ENCODE data around the gene NINJ1.

NINJ1 gene

DNA sequence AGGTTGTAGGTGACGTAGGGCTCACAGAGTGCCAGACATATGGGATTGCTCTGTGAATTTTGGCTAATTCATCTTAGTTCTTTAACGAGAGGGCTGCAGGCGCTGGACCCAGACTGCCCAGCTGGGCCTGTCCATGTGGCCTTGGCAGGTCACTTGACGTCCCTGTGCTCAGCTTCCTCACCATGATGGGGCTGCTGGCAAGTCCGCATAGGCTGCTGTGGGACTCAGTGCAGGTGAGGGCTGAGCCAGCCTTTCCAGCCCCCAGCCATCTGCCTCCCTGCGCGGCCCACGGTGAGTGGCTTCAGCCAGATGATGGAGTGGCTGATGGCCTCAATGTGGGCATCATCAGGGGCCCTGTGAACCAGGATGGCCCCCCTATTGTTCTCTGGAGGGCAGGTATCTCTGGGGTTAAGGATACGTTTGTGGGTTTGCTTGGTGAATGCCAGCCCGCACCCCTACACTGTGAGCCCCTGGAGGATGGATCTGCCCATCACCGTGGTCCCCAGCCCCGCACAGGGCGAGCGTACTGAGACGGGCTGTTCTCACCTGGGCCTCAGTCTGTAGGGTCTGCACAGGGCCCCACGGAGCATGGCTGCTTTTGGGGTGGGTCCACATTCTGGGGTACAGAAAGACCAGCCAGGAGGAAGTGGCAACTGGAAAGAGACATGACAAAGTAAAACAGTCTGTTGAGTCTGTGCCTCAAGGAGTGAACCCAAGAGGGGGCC is 34.3 kb downstream of the NINJ1 start:
- DNase-seq, result no peak

DNA sequence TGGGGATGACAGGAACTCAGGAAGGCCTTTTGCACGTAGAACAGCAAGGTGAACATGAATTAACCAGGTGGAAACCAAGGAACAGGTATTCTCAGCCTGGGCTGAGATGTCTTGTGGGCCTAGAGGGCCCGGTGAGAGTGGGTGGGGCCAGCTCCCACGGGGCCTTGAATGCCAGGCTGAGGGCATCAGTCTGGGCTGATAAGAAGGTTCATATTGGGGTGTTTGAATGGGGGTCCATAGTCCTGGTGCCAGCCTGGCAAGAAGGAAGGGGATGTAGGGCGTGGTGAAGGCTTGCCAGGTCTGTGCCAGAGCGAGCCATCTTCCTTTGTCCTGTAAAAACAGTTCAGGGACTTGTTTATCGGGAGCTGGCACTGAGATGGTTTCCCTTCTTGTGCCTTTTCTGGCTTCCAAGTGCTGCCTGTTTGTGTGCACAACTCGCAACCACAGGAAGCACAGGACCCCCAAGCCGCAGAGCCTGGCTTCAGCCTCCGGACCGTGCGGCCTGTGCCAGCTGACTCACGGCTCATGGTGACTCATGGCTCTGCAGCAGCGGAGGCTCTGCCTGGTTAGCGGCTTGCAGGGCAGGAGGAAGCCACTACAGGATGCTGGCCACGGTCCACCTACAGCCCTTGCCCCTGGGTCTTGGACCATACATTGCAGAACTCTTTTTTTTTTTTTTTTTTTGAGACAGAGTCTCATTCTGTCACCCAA is 35.7 kb downstream of the NINJ1 start:
- DNase-seq, result no peak

DNA sequence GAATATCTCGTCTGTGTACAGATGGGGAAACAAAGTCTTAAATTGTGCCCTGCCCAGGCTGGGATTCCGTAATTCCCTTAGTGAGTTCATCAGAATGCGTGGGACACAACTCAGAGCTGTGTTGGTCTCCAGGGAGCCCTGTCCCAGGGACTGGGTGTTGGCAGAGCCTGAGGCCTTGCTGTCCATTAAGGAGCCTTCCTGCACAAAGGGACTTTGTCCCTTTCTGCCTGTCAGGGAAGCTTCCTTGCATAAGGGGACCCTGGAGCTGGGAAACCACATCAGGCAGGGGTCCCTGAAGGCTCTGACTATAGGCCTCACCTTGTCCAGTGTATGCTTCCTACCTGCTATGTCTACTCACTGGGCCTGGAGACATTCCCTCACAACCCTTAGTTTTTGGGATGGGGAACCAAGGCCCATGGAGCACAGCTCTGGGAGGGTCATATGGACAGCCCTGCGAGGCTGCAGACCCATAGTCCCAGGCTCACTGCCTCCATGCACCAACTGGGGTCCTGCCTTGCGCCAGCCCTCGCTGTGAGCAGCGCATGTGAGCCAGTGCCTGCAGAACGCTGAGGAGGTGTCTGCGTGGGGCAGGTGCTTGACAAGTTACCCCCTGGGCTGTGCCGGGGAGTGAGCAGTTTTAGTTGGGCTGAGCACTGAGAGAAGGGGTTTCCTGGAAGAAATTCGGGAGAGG is 36.4 kb downstream of the NINJ1 start:
- no peak for DNase-seq

DNA sequence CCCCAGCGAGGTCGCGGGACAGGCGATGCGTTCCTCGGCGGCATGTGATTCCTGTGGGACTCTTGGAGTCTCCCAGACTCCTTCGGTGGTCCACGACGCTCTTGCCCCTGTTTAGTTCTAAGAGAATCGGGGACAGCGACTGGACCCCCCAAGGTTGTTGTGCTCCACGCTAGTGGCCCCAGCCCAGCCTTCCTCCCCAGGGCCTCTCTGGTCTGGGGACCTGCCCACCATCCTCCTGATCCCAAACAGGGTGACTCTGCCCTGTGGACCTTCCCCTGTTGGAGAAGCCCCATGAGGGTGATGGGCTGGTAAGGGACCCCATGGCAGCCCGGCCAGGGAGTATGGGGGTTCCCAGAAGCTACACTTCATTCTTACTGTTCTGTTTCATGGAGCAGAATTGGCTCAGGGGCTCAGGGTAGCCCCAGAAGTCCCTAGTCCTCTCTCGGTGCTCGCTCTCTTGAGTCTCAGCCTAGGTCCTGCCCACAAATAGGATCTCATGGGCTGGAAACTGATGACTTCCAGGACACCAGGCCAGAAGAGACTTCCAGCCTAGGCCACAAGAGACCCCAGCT is 37.2 kb downstream of the NINJ1 start:
- DNase-seq, result no peak

DNA sequence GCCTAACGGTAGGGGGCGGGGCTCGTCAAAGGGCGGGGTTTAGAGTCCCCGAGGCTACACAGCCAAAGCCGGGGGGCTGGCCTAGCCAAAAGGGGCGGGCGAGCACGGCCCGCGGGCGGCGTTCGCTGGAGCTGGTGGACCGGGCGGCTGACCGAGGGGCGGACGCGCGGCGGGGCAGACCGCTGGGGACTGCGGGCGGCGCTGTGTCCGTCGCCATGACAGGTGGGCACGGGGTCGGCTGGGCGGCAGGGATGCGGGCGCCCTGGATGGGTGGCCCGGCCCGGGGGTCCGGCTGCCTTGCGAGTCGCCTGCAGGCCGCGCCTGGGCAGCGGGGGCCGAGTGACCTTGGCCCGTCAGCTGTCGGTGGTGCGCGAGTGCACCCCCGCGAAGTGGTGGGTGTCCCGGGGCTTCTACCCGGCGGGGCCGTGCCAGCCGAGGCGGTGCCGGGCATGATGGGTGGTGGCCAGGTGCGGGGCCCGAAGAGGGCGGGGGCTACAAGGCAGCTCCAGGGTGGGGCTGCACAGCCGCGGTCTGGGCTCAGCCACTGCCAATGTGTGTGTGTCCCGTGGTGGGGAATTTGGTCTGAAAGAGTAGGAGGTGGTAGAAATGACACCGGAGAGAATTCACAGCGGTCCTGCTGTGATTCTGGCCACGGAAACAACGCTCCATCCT is 37.8 kb downstream of the NINJ1 start, which contains the start of gene CARD19:
Gene CARD19 (plus strand): TSS at position 87 of the 672 bp plus-strand sequence. CDS start 129 bp downstream, at position 216.
- DNase-seq, result no peak

DNA sequence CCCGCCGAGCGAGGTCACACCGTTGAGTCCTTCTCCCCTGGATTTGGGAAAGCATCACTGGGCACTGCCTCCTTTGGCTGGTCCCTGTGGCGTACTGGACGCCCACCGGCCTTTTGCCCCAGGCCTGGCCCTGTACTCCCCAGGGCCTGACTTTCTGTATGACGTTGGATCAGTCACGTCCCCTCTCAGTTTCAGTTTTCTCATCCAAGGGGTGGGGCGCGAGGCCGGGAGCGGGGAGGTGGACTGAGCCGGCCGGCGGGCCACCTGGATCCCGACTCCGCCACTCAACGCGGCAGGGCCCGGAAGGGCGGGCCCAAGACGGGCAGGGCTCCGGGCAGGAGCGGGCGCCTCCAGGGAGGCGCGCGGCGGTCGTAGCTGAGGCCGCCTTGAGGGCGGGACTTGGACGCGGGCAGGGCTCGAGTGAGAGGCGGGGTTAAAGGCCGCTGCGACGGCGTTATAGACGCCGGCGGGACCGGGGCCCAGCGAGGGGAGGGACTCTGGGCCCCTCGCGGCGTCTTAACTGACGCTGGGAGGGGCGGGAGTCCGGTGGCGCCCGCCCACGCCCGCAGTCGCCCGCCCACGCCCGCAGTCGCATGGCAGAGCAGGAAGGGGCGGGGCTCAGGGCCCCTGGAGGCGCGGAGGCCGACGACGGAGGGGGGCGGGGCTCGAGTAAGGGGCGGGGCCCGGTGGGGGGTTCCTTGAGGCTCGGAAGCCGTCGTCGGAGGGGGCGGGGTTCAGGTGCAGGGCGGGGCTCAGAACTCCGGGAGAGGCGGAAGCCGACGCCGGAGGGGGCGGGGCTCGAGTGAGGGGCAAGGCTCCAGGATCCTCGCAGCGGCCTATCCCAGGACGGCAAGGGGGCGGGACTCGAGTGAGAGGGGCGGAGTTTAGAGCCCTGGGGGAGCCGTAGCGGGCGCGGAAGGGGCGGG is 38.6 kb downstream of the NINJ1 start:
- peak; percentile 98 to 100 for DNase-seq

DNA sequence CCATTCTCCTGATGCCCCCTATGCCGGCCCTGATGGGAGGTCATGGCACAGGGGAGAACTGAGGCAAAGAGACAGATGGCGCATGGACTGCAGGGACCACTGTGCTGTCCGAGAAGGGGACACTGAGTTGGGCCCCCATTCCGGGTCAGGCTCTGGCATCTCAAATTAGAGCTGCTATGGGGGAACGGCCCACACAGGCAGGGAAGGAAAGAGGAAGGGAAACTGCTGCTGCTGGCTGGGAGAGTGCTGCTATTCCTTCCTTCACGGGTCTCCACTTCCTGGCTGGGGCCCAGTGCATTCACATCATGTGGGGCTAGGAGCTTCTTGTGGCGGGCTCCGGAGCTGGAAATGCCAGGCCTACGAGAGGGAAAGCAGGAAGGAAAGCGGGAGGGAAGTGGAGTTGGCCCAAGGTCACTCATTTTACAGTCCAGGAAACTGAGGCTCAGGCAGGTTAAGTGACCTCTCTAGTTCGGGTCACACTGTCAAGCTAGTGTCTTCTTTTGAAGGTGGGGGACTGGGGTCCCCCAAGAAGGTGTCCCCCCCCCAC is 39.3 kb downstream of the NINJ1 start:
- no peak for DNase-seq

DNA sequence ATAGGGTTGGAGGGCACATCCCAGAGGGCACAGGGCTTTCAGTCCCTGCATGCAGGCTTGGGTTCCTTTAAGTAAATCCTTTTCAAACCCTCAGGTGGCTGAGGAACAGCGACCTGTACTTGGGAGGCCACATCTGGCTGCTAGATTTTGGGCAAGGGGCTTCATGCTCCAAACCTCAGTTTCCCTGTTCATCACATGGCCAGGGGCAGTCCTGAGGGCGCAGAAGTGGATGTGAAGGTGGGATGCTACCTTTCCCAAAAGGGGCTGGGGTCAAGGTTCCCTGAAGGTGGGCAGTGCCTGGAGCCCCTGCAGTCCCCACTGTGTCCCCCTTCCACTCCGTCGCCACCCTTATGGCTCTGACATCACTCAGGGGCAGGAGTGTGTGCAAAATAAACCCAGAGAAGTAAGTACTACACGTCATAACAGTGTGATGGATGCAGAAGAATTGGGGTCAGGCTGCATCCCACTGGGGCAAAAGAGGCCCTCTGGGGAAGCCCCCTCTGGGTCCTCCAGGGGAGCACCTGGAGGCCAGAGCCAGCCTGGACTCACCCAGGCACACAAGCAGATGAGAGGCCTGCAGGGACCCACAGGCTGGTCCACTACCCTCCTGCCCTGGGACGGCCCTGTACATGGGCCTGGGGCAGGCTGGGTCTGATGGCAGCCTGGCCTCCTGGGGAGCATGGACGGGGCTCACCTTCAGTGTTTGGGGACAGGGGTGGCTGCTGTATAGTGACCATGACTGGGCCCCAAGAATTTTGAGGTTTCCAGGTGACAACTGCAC is 40.0 kb downstream of the NINJ1 start:
- no peak for DNase-seq

DNA sequence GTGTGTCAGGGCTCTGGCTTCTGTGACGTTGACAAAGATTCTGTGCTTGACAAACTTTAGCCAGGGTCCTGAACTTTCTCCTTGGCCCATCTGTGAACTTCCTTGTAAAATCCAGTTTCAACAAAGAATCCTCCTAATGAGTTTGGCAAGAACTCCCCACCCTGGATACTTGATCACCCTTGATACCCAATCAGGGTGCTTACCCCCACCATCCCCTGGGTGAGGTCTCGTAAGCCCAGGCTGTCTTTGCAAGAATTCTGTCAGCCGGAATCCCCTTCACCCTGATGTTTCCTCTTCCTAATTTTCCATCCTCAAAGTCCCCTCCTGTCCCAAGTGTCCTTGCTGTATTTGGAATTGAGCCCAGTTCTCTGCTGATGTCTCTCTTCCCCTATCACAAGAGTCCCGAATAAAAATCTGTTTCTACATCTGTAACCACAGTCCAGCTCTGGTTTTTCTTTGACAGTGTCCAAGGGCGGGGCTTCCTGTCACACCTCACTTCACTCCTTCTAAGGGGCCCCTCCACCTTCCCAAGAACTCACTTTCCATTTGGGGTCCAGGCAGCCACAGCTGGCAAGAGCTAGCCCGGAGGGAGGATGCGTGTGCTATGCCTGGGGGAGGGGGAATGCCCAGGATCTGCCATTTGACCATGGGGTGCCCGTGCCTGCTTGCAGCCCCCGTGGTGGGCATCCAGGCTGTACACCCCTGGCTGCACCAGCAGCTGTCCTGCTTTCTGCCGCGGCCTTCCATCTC is 40.7 kb downstream of the NINJ1 start:
- DNase-seq, result no peak

DNA sequence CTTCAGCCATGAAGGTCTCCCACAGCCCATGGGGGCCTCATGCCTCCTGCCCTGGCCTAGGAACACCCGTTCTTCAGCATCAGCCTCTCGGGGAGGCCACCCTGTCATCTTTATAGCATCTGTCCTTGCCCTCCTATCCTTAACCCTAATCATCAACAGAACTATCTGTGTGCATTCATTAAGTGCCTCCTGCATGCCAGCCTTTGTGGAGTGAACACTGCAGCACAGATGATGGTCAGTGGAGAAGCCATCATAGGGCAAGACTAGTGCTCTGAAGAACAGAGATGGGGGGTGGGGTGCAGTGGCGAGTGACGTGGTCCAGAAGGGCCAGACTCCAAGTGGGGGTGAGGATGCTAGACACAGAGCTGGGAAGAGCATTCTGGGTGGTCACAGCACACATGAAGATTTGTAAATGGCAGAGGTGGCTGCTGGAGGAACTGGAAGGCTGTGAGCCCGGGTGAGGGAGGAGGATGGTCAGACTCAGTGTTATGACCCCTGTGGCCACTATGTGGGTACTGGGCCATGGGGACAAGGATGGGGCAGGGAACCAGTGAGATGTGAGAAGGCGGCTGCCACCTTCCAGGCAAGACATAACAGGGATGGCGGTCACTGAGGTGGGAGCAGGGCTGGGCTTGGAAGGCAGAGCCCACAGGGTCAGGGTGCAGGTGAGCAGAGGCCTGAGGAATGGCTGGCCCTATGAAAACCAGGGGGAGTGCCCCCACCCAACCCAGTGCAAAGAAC is 41.6 kb downstream of the NINJ1 start:
- no peak for DNase-seq

DNA sequence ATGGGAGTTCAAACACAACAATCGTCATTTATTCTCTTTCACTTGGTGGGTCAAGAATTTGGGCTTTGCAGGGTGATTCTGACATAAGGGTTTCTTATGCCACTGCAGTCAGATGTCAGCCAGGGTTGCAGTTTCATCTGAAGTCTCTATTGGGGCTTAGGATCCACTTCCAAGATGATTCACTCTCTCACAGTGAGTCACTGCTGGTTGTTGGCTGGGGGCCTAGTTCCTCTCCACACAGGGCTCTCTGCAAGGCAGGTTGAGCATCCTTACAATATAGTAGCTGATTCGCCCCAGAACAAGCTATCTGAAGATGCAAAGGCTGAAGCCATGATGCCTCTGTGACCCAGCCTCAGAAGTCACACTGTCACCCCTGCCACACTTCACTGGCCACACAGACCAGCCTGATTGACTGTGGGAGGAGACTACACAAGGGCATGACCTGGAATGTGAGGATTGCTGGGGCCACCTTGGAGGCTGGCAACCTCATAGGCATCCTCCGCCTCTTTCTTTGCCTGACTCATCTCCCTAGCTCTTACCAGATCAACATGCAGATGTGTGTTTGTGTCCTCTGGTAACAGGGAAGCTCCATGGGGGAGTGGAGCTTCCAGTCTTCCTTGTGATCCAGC is 42.5 kb downstream of the NINJ1 start:
- DNase-seq, result no peak

DNA sequence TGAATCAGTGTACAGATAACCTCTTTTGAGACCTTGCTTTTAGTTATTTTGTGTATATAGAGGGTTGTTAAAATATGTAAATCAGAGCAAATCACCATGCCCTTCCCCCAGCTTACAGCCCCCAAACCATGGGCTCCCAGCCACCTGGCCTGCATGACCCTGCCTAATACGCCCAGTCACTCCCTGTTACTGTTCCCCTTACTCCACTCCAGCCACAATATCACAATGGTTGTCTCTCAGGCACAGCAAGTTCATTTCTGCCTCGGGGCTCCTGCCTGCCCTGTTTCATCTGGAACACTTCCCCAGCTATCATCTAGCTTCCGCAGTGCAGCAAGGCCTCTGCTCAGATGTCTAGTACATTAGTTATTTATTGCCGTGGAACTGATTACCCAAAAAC is 43.0 kb downstream of the NINJ1 start:
- no peak for DNase-seq

DNA sequence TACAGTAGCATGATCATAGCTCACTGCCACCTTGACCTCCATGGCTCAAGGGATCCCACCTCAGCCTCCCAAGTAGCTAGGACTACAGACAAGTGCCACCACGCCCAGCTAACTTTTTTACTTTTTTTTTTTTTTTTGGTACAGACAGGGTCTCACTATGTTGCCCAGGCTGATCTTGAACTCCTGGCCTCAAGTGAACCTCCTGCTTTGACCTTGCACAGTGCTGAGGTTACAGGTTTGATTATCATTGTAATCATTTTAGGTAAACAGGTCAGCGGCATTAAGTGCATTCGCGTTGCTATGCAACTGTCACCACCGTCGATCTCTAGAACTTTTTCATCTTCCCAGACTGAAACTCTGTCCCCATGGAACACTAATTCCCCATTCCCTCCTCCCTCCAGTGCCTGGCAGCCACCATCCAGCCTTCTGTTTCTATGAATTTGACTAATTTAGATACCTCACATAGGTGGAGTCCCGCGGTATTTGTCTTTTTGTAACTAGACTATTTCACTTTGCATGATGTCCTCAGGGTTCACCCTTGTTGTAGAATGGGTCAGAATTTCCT is 43.9 kb downstream of the NINJ1 start:
- DNase-seq, result no peak

DNA sequence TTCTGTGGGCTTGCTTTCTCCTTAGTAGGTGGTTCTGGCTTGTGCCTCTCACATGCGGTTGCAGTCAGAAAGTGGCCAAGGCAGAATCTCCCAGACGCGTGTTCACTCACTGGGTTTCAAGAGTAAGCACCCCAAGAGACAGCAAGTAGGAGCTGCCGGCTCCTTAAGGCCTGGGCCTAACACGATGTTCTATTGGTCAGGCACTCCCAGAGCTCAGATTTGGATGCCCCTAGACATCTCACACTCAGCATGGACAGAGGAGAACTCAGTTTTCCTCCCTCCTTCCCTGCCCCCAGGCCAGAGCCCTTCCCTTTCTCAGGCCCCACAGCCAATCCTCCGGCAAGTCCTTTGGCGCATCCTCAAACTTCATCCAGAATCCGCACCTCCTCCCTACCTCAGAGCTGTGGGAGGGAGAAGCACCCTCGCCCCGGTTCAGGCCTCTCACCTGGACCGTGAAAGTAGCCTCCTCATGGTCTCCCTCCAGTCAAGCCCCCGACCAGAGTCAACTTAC is 44.5 kb downstream of the NINJ1 start:
- DNase-seq, result no peak

DNA sequence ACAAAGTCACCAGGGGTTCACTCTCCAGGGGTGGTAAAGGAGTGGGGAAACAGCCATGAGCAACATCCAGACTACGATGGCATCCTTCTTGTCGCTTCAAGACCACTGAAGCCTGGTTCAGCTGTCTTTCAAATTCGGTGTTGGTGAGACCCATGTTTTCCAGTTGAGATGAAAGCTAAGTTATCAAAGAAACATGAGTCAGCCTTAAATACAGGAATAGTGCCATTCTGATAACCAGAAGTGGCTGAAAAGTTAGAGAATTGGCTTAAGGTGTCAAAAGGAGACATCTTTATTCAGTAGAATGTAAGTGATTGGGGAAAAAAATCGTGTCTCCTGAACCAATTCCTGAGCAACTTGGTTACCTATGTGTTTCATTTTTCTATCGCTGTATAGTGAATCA is 45.0 kb downstream of the NINJ1 start:
- DNase-seq, result no peak

DNA sequence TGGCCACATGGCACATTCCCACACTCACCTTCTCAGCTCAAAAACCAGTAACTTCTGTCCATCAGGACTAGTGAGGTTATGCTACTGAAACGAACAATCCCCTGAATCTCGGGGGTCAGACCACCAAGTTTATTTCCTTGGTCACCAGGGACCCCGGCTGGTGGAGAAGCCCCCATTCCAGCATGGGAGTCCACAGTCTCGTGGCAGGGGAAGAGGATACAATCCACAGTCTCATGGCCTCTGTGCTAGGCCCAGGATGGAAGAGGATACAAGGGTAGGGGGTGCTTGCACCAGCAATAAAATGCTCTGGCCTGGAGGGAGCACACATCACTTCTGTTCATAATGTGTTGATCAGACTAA is 45.4 kb downstream of the NINJ1 start:
- no peak for DNase-seq

DNA sequence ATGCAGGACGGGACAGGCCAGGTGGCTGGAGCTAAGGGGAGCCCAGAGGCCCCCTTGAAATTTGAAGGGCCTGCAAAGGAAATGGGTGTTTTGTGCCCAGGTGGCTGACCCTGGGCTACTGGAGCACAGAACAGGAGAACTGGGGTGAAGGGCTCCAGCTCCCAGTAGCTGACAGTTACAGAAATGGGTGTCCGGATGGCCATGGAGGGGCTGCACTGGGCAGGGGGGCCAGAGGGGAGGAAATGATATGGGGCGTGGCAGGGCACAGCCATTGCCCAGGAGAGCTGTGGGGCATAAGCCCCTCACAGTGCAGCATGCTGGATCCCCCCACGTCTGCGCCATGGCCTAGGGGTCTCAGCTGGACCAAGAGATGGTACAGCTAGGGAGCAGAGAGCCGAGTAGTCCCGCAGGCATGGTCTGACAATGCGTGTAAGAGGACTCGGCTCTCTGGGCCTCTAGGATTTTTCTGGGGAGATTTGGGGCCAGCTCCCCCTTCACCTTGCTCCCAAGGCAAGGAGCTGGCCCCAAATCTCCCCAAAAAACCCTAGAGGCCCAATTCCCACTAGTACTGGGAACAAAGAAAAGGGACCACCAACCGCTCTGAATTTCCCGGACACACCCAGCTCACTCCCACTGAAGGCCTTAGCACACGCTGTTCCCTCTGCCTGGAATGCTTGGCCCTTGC is 45.9 kb downstream of the NINJ1 start:
- no peak for DNase-seq

Measured in NCI-H1930 (cell line).